Measurements from ENCODE around the gene TDRD1. TPM values are rescaled to one million over a fixed set of nuclear protein-coding genes. Genes with fewer than 3 reads are reported as not detected.
"Not testable (repeated sequence)": the region's sequence is repeated elsewhere in the genome, so short reads cannot be mapped to it uniquely, and the experiment has no call there.

Gene TDRD1
- total RNA-seq, result under 1 TPM in 3 of 4 donors, not detected in 1; 0.17 to 0.42 (median 0.40) TPM

- H3K9me3 ChIP-seq, result no peaks in the 10 kb centered on the region
- no peak within 1 kb of the TSS for H3K27ac ChIP-seq
- no peaks in the 10 kb centered on the region for H3K36me3 ChIP-seq
- H3K4me3 ChIP-seq, result no peak within 1 kb of the TSS
- DNase-seq (ENCODE audit: low spot score in 2 of 2), result no peak
- H3K4me1 ChIP-seq, result peaks cover 9% of the 10 kb centered on the region
- whole genome bisulfite sequencing, result 77% methylated on average over 28 of the region's 28 CpGs
- H3K27me3 ChIP-seq, result no peaks in the 10 kb centered on the region
- TF ChIP-seq CTCF (IDR thresholded peaks at IDR 0.05) (no peak), POLR2A (IDR thresholded peaks at IDR 0.05) (no peak)
Measured at GRCh38 chr10:114179148-114179547, at the start of gene TDRD1. Gene TDRD1, plus strand, starts transcription at chr10:114179353. Its CDS starts 8,479 bp downstream, at chr10:114187832.

- WGBS, result 87% methylated on average over 3 of the region's 3 CpGs
- no peak for DNase-seq (ENCODE audit: low spot score in 2 of 2)
- H3K36me3 ChIP-seq, result peaks cover 90% of the 10 kb centered on the region
Measured at GRCh38 chr10:114131094-114131493, 48.1 kb upstream of the TDRD1 start.

GRCh38 chr10:114135476-114135875 lies 43.7 kb upstream of the TDRD1 start:
- Histone ChIP-seq H3K36me3 (peaks cover 67% of the 10 kb centered on the region), H3K9me3 (no peaks in the 10 kb centered on the region), H3K4me3 (no peak overlapping the region), H3K27me3 (no peaks in the 10 kb centered on the region), H3K4me1 (no peaks in the 10 kb centered on the region), H3K27ac (no peak overlapping the region)
- TF ChIP-seq CTCF (IDR thresholded peaks at IDR 0.05) (no peak), EP300 (IDR thresholded peaks at IDR 0.05) (no peak), POLR2A (IDR thresholded peaks at IDR 0.05) (no peak), POLR2AphosphoS5 (IDR thresholded peaks at IDR 0.05) (no peak)
- WGBS, result 76% methylated on average over 2 of the region's 2 CpGs
- DNase-seq (ENCODE audit: low spot score in 2 of 2), result no peak

More at GRCh38 chr10:114131094-114131493, 48.1 kb upstream of the TDRD1 start:
- Histone ChIP-seq H3K4me3 (no peak overlapping the region), H3K27me3 (no peaks in the 10 kb centered on the region), H3K4me1 (no peaks in the 10 kb centered on the region), H3K27ac (no peak overlapping the region), H3K9me3 (no peaks in the 10 kb centered on the region)
- TF ChIP-seq POLR2AphosphoS5 (IDR thresholded peaks at IDR 0.05), result no peak
- no peak for TF ChIP-seq CTCF (IDR thresholded peaks at IDR 0.05)
- no peak for TF ChIP-seq POLR2A (IDR thresholded peaks at IDR 0.05)
- TF ChIP-seq EP300 (IDR thresholded peaks at IDR 0.05), result no peak

- Histone ChIP-seq H3K27ac (no peak overlapping the region), H3K27me3 (no peaks in the 10 kb centered on the region), H3K9me3 (no peaks in the 10 kb centered on the region), H3K36me3 (peaks cover 62% of the 10 kb centered on the region), H3K4me1 (no peaks in the 10 kb centered on the region), H3K4me3 (no peak overlapping the region)
- 79% methylated on average over 3 of the region's 3 CpGs for WGBS
- no peak for DNase-seq (ENCODE audit: low spot score in 2 of 2)
- no peak for TF ChIP-seq CTCF (IDR thresholded peaks at IDR 0.05)
- no peak for TF ChIP-seq POLR2AphosphoS5 (IDR thresholded peaks at IDR 0.05)
- TF ChIP-seq EP300 (IDR thresholded peaks at IDR 0.05), result no peak
- no peak for TF ChIP-seq POLR2A (IDR thresholded peaks at IDR 0.05)
Measured at GRCh38 chr10:114138581-114138980, 40.6 kb upstream of the TDRD1 start.

GRCh38 chr10:114140036-114140435 lies 39.1 kb upstream of the TDRD1 start:
- no peak overlapping the region for H3K4me3 ChIP-seq
- H3K27me3 ChIP-seq, result no peaks in the 10 kb centered on the region
- H3K36me3 ChIP-seq, result peaks cover 58% of the 10 kb centered on the region
- 91% methylated on average over 1 of the region's 1 CpG for WGBS
- DNase-seq (ENCODE audit: low spot score in 2 of 2), result no peak
- no peaks in the 10 kb centered on the region for H3K4me1 ChIP-seq
- no peak for TF ChIP-seq POLR2AphosphoS5 (IDR thresholded peaks at IDR 0.05)
- H3K27ac ChIP-seq, result no peak overlapping the region
- H3K9me3 ChIP-seq, result no peaks in the 10 kb centered on the region

GRCh38 chr10:114140827-114141226 lies 38.3 kb upstream of the TDRD1 start:
- not testable (repeated sequence) for DNase-seq (ENCODE audit: low spot score in 2 of 2); H3K4me1 ChIP-seq; H3K27me3 ChIP-seq; H3K4me3 ChIP-seq; H3K27ac ChIP-seq; H3K9me3 ChIP-seq
- WGBS, result 75% methylated on average over 2 of the region's 2 CpGs
- H3K36me3 ChIP-seq, result peaks cover 51% of the 10 kb centered on the region

Measured in suprapubic skin (tissue), 4 donors.